Neural progenitor cell (in vitro differentiated cells): ENCODE results near the gene SCN1B. TPM values are rescaled to one million over a fixed set of nuclear protein-coding genes. Genes with fewer than 3 reads are reported as not detected.
A peak's percentile ranks its signal among the peaks of the same experiment; 100 is the strongest.

Experiments used
- DNase-seq: peaks from one replicate; pipeline ENCODE4 v3.0.0-alpha.2; 2016; ENCODE audit warnings: low spot score
- H2AFZ ChIP-seq: fragments of 200-600 bp; sonication (generic); replicated peaks from 2 replicates; pipeline ENCODE4 v1.6.1; 2016; ENCODE audit warnings: antibody characterized with exemption
- H3F3A ChIP-seq: fragments of 200-600 bp; sonication (generic); 2 replicates; pipeline ENCODE4 v1.6.1; 2016; ENCODE audit warnings: antibody characterized with exemption, low read depth
- H3K27ac ChIP-seq: fragments of 200-600 bp; sonication (generic); 2 replicates; pipeline ENCODE4 v1.5.1; 2016; ENCODE audit warnings: mild to moderate bottlenecking
- H3K27me3 ChIP-seq: fragments of 200-600 bp; sonication (generic); 2 replicates; pipeline ENCODE4 v1.6.1; 2016; ENCODE audit warnings: mild to moderate bottlenecking, moderate library complexity
- H3K36me3 ChIP-seq: fragments of 200-600 bp; sonication (generic); 2 replicates; pipeline ENCODE4 v1.5.1; 2016
- H3K4me1 ChIP-seq: fragments of 200-600 bp; sonication (generic); 2 replicates; pipeline ENCODE4 v1.6.1; 2016; ENCODE audit warnings: mixed run types
- H3K4me2 ChIP-seq: fragments of 200-600 bp; sonication (generic); 2 replicates; pipeline ENCODE4 v1.6.1; 2016
- H3K4me3 ChIP-seq: fragments of 200-600 bp; sonication (generic); 2 replicates; pipeline ENCODE4 v1.5.1; 2016
- H3K79me2 ChIP-seq: fragments of 200-600 bp; sonication (generic); 2 replicates; pipeline ENCODE4 v1.6.1; 2016; ENCODE audit warnings: low read depth
- H3K9ac ChIP-seq: fragments of 200-600 bp; sonication (generic); 2 replicates; pipeline ENCODE4 v1.6.1; 2016
- H3K9me3 ChIP-seq: fragments of 200-600 bp; sonication (generic); 2 replicates; pipeline ENCODE4 v1.5.1; 2016; ENCODE audit warnings: low read depth
- H4K20me1 ChIP-seq: fragments of 200-600 bp; sonication (generic); 2 replicates; pipeline ENCODE4 v1.6.1; 2016; ENCODE audit warnings: low read depth
- H3K27ac Mint-ChIP-seq: 3 replicates; pipeline ENCODE4 v1.8.0; 2021; ENCODE audit warnings: mixed read lengths
- H3K27me3 Mint-ChIP-seq: 2 replicates; pipeline ENCODE4 v1.8.0; 2022; ENCODE audit warnings: low read depth, mild to moderate bottlenecking, inconsistent platforms, moderate library complexity, mixed read lengths; ENCODE audit not compliant: insufficient read depth
- H3K36me3 Mint-ChIP-seq: 3 replicates; pipeline ENCODE4 v1.8.0; 2021; ENCODE audit warnings: mixed read lengths
- H3K4me1 Mint-ChIP-seq: 3 replicates; pipeline ENCODE4 v1.8.0; 2021; ENCODE audit warnings: mixed read lengths
- H3K4me3 Mint-ChIP-seq: 3 replicates; pipeline ENCODE4 v1.8.0; 2021; ENCODE audit warnings: mild to moderate bottlenecking, moderate library complexity, mixed read lengths
- H3K9me3 Mint-ChIP-seq: 3 replicates; pipeline ENCODE4 v1.8.0; 2020; ENCODE audit warnings: mixed read lengths
- CTCF ChIP-seq: fragments of 200-600 bp; sonication (generic); IDR thresholded peaks from 2 replicates; pipeline ENCODE4 v1.5.1; 2017; ENCODE audit warnings: antibody characterized with exemption, mild to moderate bottlenecking
- EZH2 ChIP-seq: fragments of 200-600 bp; sonication (generic); IDR thresholded peaks from 2 replicates; pipeline ENCODE4 v1.6.1; 2017; ENCODE audit warnings: antibody characterized with exemption, mild to moderate bottlenecking, moderate library complexity
- EZH2phosphoT487 ChIP-seq: fragments of 200-600 bp; sonication (generic); IDR thresholded peaks from 2 replicates; pipeline ENCODE4 v1.6.1; 2017; ENCODE audit warnings: antibody characterized with exemption
- total RNA-seq: library from RNA; depleted of rRNA; stranded (reverse); fragments of >200 nt; gene quantifications from 2 replicates; pipeline ENCODE4 v1.2.3, GENCODE V29; 2015; ENCODE audit warnings: low replicate concordance

Gene SCN1B
- total RNA-seq, 1 donor from 2014 or later = 2.2 TPM

- Histone ChIP-seq H2AFZ (peak overlapping the region; percentile 57), H3F3A (peaks cover 9% of the 10 kb centered on the region), H3K4me2 (peak overlapping the region; percentile 56), H3K36me3 (no peaks in the 10 kb centered on the region), H3K79me2 (no peaks in the 10 kb centered on the region), H4K20me1 (no peaks in the 10 kb centered on the region), H3K27me3 (no peaks in the 10 kb centered on the region), H3K4me3 (no peak overlapping the region), H3K9ac (no peak overlapping the region), H3K9me3 (no peaks in the 10 kb centered on the region), H3K27ac (no peak overlapping the region), H3K4me1 (peaks cover 6% of the 10 kb centered on the region)
- Mint-ChIP-seq H3K27ac (peak overlapping the region; percentile 87), H3K27me3 (peaks cover 9% of the 10 kb centered on the region), H3K4me1 (peaks cover 5% of the 10 kb centered on the region), H3K4me3 (no peak overlapping the region), H3K36me3 (no peaks in the 10 kb centered on the region), H3K9me3 (no peaks in the 10 kb centered on the region)
- peak; percentile 59 for DNase-seq
- no peak for TF ChIP-seq EZH2phosphoT487
- peak; percentile 61 for TF ChIP-seq CTCF
Measured at GRCh38 chr19:35055715-35056179, 25.5 kb downstream of the SCN1B start.

- no peak overlapping the region for H2AFZ ChIP-seq
- no peaks in the 10 kb centered on the region for H3K27me3 ChIP-seq
- no peak overlapping the region for H3K4me2 ChIP-seq
- no peak overlapping the region for H3K4me3 ChIP-seq
- no peaks in the 10 kb centered on the region for H3K36me3 Mint-ChIP-seq
- no peak overlapping the region for H3K4me3 Mint-ChIP-seq
- TF ChIP-seq EZH2phosphoT487 = no peak
- no peak for TF ChIP-seq EZH2
- no peak for TF ChIP-seq CTCF
- H3K27me3 Mint-ChIP-seq = peaks cover 8% of the 10 kb centered on the region
- peaks cover 6% of the 10 kb centered on the region for H3K4me1 ChIP-seq
- no peak overlapping the region for H3K9ac ChIP-seq
- no peak for DNase-seq
- H3K79me2 ChIP-seq = no peaks in the 10 kb centered on the region
- H4K20me1 ChIP-seq = no peaks in the 10 kb centered on the region
- H3K4me1 Mint-ChIP-seq = peaks cover 5% of the 10 kb centered on the region
- no peaks in the 10 kb centered on the region for H3K9me3 Mint-ChIP-seq
- no peak overlapping the region for H3K27ac Mint-ChIP-seq
- peaks cover 9% of the 10 kb centered on the region for H3F3A ChIP-seq
- no peak overlapping the region for H3K27ac ChIP-seq
- H3K9me3 ChIP-seq = no peaks in the 10 kb centered on the region
- H3K36me3 ChIP-seq = no peaks in the 10 kb centered on the region
Measured at GRCh38 chr19:35056513-35057063, 26.3 kb downstream of the SCN1B start.

DNA sequence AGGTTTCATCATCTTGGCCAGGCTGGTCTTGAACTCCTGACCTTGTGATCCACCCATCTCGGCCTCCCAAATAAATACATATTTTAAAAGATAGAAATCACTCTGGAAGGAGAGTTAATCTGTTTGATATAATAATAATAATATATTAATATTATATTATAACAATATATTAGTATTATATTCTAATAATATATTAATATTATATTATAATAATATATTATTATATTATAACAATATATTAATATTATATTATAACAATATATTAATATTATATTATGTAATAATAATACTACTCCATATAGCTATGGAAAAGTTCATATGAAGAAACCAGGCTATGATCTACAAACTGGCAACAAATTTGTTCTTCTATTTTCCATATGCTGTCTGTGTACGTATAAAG is 28.1 kb downstream of the SCN1B start:
- no peaks in the 10 kb centered on the region for H4K20me1 ChIP-seq
- H3K4me2 ChIP-seq = no peak overlapping the region
- no peak overlapping the region for H3K27ac Mint-ChIP-seq
- TF ChIP-seq EZH2phosphoT487 (no peak), CTCF (no peak), EZH2 (no peak)
- H3K4me3 Mint-ChIP-seq = no peak overlapping the region
- no peak overlapping the region for H2AFZ ChIP-seq
- H3K4me1 ChIP-seq = peaks cover 6% of the 10 kb centered on the region
- peaks cover 9% of the 10 kb centered on the region for H3K27me3 Mint-ChIP-seq
- no peaks in the 10 kb centered on the region for H3K9me3 Mint-ChIP-seq
- no peaks in the 10 kb centered on the region for H3K79me2 ChIP-seq
- H3K36me3 Mint-ChIP-seq = no peaks in the 10 kb centered on the region
- no peaks in the 10 kb centered on the region for H3K9me3 ChIP-seq
- DNase-seq = no peak
- H3K27me3 ChIP-seq = peaks cover 6% of the 10 kb centered on the region
- peaks cover 5% of the 10 kb centered on the region for H3K4me1 Mint-ChIP-seq
- H3K9ac ChIP-seq = no peak overlapping the region
- H3K27ac ChIP-seq = no peak overlapping the region
- H3K4me3 ChIP-seq = no peak overlapping the region
- peaks cover 9% of the 10 kb centered on the region for H3F3A ChIP-seq
- H3K36me3 ChIP-seq = no peaks in the 10 kb centered on the region
